GM12801 (cell line): ENCODE data around the gene CDC37.

Experiments
- TF ChIP-seq, protein P1 (sequence below): IDR thresholded peaks from one replicate; pipeline ENCODE4 v1.5.1; 2011; ENCODE audit warnings: control low read depth; ENCODE audit not compliant: insufficient read length; ENCODE audit errors: extremely low read depth

The CDC37 gene

DNA sequence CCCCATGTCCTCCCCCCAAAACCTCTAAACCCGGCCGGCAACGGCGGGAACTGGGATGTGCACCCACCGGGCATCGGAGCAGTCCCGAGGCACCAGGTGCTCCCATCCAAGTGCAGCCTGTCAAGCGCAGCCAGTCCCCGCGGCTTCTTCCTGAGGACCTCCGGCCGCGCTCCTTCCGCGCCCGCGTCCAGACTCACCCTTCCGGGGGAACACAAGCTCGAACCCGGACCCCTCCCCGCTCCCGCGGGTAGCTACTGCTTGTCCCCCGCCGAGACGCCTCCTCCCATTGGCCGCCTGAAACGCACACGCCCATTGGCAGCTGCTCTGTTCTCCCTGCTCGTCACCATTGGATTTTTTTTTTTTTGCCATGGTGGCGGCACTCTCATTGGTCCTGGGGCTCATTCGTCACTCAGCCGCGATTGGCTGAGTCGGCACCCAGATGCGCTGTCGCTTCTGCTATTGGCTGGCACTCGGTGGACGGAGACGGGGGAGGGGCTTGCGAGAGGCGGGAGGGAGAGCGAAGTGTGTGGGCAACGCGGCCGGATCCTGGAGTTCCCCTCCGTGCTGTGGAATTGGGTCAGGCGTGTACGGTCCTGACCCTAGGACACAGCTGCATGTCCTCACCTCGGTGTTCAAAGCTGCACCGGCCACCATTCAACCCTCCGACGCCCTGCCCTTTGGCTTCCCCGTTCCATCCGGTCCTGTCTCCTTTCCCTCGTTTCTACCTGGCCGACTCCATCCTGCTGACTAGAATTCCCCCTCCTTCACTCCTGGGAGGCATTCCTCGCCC is 22.8 kb downstream of the CDC37 start, which contains the start of gene TYK2:
Gene TYK2 (minus strand): TSS at position 260 of the 790 bp plus-strand sequence. CDS start 2,166 bp downstream, outside the sequence.
- TF ChIP-seq, protein P1, sequence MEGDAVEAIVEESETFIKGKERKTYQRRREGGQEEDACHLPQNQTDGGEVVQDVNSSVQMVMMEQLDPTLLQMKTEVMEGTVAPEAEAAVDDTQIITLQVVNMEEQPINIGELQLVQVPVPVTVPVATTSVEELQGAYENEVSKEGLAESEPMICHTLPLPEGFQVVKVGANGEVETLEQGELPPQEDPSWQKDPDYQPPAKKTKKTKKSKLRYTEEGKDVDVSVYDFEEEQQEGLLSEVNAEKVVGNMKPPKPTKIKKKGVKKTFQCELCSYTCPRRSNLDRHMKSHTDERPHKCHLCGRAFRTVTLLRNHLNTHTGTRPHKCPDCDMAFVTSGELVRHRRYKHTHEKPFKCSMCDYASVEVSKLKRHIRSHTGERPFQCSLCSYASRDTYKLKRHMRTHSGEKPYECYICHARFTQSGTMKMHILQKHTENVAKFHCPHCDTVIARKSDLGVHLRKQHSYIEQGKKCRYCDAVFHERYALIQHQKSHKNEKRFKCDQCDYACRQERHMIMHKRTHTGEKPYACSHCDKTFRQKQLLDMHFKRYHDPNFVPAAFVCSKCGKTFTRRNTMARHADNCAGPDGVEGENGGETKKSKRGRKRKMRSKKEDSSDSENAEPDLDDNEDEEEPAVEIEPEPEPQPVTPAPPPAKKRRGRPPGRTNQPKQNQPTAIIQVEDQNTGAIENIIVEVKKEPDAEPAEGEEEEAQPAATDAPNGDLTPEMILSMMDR = no peak

DNA sequence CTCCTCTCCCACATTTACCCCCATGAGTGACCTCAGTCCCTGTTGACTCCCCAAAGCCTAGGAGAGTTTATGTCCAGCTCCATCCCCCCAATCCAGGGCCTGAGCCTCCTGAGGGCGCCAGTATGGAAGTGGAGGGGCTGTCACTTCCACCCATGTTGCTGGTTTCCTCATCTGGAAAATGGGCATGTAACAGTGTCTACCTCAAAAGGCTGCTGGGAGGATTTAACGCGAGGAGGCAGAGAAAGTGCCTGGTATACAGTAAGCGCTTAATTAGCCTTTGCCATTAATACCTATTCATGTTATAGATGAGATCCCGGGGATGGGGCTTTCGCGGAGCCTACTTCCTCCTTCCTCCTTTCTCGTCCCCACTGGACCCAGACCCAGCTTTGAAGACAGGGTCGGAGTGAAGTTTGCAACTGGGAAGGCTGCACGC is 23.4 kb downstream of the CDC37 start:
- TF ChIP-seq, protein P1 = no peak

GRCh38 chr19:10378124-10378523 is 25.2 kb downstream of the CDC37 start:
- TF ChIP-seq, protein P1 = no peak

DNA sequence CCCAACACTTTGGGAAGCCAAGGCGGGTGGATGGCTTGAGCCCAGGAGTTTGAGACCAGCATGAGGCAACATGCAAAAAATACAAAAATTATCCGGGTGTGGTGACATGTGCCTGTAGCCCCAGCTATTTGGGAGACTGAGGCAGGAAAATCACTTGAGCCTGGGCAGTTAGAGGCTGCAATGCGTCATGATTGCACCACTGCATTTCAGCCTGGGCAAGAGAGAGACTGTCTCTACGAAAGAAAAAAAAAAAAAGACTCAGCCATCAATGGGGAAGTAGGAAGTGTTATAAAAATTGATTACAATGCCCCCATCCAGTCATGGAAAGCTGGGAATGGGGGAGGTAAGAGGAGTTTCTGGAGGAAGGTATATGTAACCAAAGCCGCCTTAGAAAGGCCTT is 28.4 kb downstream of the CDC37 start:
- TF ChIP-seq, protein P1 = no peak

DNA sequence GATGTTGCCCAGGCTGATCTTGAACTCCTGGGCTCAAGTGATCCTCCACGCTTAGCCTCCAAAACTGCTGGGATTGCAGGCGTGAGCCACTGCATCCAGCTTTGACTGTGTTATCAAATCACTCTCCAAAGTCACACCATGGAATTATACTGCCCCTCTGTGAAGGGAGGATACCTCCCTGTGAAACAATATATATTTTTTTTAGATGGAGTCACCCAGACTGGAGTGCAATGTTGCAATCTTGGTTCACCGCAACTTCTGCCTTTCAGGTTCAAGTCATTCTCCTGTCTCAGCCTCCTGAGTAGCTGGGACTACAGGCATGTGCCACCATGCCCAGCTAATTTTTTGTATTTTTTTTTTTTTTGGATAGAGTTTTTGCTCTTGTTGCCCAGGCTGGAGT is 30.7 kb downstream of the CDC37 start:
- TF ChIP-seq, protein P1 = no peak

DNA sequence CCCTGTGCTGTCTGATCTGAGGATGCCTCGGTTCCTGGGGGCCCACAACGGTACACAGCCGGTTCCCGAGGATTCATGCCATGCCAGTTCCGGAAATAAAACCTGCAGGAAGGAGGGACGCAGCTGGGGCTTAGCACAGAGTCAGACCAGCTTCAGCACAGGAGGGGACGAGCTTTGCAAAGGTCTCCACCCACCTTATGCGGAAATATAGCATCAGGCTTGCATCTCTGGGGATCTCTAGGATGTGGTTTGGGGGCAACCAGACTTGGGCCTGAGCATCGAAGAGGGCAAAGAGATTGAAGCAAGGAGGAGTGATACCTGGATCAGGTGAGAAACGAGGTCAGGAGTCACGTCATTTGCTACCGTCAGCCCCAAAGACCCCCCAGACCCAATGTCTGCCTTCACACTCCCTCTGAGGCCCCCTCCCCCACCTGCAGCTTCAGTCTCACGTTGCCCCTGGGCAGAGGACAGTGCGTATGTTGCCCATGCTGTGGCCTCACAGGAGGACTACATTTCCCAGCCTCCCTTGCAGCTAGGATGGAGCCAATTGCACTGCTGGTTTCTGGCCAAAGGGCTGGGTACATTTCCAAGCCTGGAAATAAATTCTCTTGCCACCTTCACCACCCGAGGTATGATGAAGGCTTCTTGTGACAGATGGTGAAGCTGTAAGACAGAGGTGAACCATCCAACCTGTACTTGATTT is 35.1 kb downstream of the CDC37 start:
- TF ChIP-seq, protein P1 = no peak

- TF ChIP-seq, protein P1 = no peak
Measured at GRCh38 chr19:10365518-10365917, 37.8 kb downstream of the CDC37 start.
